SK-N-MC (cell line): ENCODE results near the gene GPR157.

Experiments used
- EZH2 ChIP-seq: fragments of 200-600 bp; sonication (generic); IDR thresholded peaks from one replicate; pipeline ENCODE4 v1.6.1; 2017; ENCODE audit warnings: antibody characterized with exemption
- FOXP2 ChIP-seq: optimal IDR thresholded peaks from 2 replicates; pipeline ENCODE3; 2011; ENCODE audit warnings: mild to moderate bottlenecking, moderate library complexity; ENCODE audit not compliant: insufficient read depth; ENCODE audit errors: extremely low read length, control extremely low read depth
- POLR2AphosphoS5 ChIP-seq: IDR thresholded peaks from 2 replicates; pipeline ENCODE4 v1.6.1; 2012; ENCODE audit warnings: mild to moderate bottlenecking, low read depth, low read length, borderline replicate concordance

DNA sequence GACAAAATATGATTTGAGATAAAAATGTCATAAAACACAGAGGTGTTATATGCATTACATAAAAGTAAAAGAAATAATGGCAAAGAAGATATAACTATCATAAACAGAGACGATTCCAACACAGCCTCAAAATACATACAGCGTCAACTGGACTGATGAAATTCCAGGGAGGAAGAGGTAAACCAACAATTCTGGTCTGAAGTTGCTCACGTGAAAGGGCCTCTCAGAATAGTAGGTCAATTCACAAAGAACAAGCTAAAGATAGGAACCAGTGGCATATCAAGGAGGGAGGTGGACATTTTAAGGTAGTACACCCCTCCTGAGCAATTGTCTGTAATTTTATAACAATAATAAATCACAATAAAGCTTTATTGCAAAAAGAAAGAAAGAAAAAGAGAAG, 78.1 kb downstream of the GPR157 start:
- TF ChIP-seq POLR2AphosphoS5 (no peak), FOXP2 (no peak), EZH2 (no peak)
